Lower leg skin (tissue), 4 donors: ENCODE measurements around the gene TMEM94. TPM values are rescaled to one million over a fixed set of nuclear protein-coding genes. Genes with fewer than 3 reads are reported as not detected.
A peak's percentile ranks its signal among the peaks of the same experiment; 100 is the strongest.

Experiments
- DNase-seq, 2 donors: peaks; one replicate each; pipeline ENCODE4 v3.0.0-alpha.2; 2019; ENCODE audit warnings: low spot score in 2 of 2
- H3K4me3 ChIP-seq: fragments of 200-600 bp; sonication (generic); 2 replicates; pipeline ENCODE4 v1.5.1; 2017; ENCODE audit warnings: mild to moderate bottlenecking, low read depth; ENCODE audit not compliant: poor library complexity, severe bottlenecking
- CTCF ChIP-seq, 3 donors: fragments of 450-650 bp; IDR thresholded peaks; one replicate each; pipeline ENCODE4 v1.5.1; 2016; ENCODE audit warnings: antibody characterized with exemption in 3 of 3, mild to moderate bottlenecking in 3 of 3, moderate library complexity in 2 of 3
- POLR2A ChIP-seq, 2 donors: fragments of 450-650 bp; IDR thresholded peaks; one replicate each; pipeline ENCODE4 v1.6.1; 2016 to 2017; ENCODE audit warnings: antibody characterized with exemption in 2 of 2, mild to moderate bottlenecking in 1 of 2, moderate library complexity in 1 of 2
- WGBS, 2 donors: methylation state at CpG; one replicate each; pipeline ENCODE4 v1.1.5; 2018; 5-methylcytosine and 5-hydroxymethylcytosine counted together
- intact Hi-C: fragments of 100-400 bp; cut with DNase I; formaldehyde crosslinking; loops from one replicate; pipeline ENCODE4 v1.15.0; 2023; ENCODE audit warnings: low total_unique reads
- total RNA-seq, 4 donors: library from RNA; depleted of rRNA; stranded (reverse); fragments of >200 nt; gene quantifications; one replicate each; pipeline ENCODE4 v1.1.0, GENCODE V29; 2016

The TMEM94 gene
- total RNA-seq, 4 donors from 2014 or later: 39.3 to 103 (median 79.0) TPM

DNA sequence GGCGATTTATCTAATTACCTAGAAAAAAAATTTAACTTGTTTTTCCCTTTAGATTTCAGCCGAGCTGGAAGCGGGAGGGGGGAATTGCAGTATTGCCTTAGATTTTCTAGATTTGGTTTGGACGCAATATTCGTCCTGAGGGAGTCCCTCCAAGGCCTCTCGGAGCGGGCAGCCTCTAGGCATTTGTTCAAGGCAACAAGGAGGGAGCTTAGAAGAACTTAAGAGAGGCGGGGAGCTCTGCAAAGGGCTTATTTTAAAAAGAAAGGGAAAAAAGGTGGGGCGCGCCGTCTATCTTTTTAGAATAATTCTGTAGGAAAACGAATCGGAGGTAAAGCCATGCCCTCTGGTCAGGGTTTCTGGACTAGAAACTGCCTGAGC lies 407 bp upstream of the TMEM94 start:
- DNase-seq: no peak
- intact Hi-C loops: no loop called here
- no peak overlapping the region for H3K4me3 ChIP-seq
- WGBS, 2 donors: 4 to 6% methylated on average over 13 of the region's 13 CpGs
- TF ChIP-seq CTCF (IDR thresholded peaks at IDR 0.05) (no peak), POLR2A (IDR thresholded peaks at IDR 0.05) (no peak)

GRCh38 chr17:75457047-75457654 lies 716 bp downstream of the TMEM94 start:
- intact Hi-C loops: no loop called here
- DNase-seq: no peak
- peak overlapping the region; percentile 58 for H3K4me3 ChIP-seq
- 0% methylated on average over 38 of the region's 38 CpGs for WGBS, 2 donors
- TF ChIP-seq CTCF (IDR thresholded peaks at IDR 0.05) (no peak), POLR2A (IDR thresholded peaks at IDR 0.05) (no peak)

GRCh38 chr17:75459246-75459589 lies 2.8 kb downstream of the TMEM94 start:
- H3K4me3 ChIP-seq: no peak overlapping the region
- intact Hi-C loops: no loop called here
- DNase-seq: no peak
- TF ChIP-seq CTCF (IDR thresholded peaks at IDR 0.05) (no peak), POLR2A (IDR thresholded peaks at IDR 0.05) (no peak)
- 45% methylated on average over 1 of the region's 1 CpG for WGBS, 2 donors

DNA sequence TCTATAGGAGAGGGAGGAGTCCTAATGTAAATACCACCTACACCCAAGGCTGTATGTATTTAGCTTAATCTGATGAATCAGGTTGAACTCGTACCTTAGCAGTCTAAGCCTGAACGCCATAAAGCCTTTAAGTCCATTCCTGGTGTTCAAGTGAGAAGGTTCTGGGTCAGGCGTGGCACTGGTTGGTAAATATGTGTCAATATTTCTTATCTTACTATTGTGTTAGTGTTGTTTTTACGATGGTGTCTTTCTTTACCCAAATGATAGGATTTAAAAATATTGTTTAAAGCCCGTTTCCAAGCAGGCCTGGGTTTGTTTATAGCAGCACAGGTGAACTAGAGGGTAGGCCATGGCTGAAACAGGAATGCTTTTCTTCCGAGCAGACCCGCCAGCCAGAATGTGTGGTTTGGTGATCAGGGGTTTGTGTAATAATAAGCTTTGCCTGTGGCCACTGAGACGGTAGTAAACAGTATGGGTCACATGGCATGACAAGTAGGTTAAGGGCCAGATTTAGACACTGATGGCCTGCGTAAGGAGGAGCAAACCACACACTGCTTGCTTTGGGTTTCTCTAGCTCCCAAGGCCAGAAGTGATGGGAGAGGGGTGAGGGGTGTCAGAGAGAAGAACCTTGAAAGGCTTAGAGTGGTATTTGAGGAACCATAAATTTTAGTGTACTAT lies 3.3 kb downstream of the TMEM94 start:
- intact Hi-C loops: no loop called here
- TF ChIP-seq POLR2A (IDR thresholded peaks at IDR 0.05) (no peak), CTCF (IDR thresholded peaks at IDR 0.05) (no peak)
- DNase-seq: peak in 1 of 2 donors; percentile 30
- H3K4me3 ChIP-seq: no peak overlapping the region
- 53 to 54% methylated on average over 9 of the region's 9 CpGs for WGBS, 2 donors

DNA sequence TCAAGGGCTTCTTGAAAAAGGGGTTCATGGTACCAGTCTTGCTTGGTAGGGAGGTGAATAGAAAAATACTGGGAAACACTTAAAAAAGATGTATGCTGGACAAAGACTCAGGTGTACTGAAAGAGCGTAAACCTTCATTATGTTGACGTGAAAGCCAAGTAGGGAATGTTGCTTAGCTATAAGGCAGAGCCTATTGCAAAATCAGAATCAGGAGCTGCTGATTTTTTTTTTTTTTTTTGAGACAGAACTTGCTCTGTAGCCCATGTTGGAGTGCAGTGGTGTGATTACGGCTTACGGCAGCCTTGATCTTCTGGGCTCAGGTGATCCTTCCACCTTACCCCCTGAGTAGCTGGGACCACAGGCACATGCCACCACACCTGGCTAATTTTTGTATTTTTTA lies 3.9 kb downstream of the TMEM94 start:
- no peak overlapping the region for H3K4me3 ChIP-seq
- intact Hi-C loops: no loop called here
- 80 to 86% methylated on average over 4 of the region's 4 CpGs for WGBS, 2 donors
- no peak for DNase-seq
- TF ChIP-seq POLR2A (IDR thresholded peaks at IDR 0.05) (no peak), CTCF (IDR thresholded peaks at IDR 0.05) (no peak)

DNA sequence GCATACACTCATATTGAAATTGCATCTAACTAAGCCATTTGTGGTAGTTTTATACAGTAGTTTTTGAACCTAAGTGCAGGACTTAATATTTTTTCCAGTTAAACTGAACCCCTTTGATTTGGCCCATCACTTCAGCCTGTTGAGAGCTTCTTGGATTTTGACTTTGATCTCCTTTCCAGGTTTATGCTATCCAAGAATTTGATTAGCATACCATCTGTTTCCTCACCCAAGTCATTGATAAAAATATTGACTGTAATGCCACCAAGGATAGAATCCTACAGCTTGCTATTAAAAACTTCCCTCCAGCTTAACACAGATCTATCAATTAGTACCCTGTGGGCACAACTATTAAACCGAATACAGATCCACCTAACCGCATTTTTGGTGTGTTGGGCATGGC lies 7.2 kb downstream of the TMEM94 start:
- WGBS, 2 donors: 59 to 77% methylated on average over 2 of the region's 2 CpGs
- no peak overlapping the region for H3K4me3 ChIP-seq
- TF ChIP-seq CTCF (IDR thresholded peaks at IDR 0.05) (no peak), POLR2A (IDR thresholded peaks at IDR 0.05) (no peak)
- intact Hi-C loops: no loop called here
- no peak for DNase-seq
